Measurements from ENCODE around the gene GLTP.
A peak's percentile ranks its signal among the peaks of the same experiment; 100 is the strongest.

The GLTP gene

DNA sequence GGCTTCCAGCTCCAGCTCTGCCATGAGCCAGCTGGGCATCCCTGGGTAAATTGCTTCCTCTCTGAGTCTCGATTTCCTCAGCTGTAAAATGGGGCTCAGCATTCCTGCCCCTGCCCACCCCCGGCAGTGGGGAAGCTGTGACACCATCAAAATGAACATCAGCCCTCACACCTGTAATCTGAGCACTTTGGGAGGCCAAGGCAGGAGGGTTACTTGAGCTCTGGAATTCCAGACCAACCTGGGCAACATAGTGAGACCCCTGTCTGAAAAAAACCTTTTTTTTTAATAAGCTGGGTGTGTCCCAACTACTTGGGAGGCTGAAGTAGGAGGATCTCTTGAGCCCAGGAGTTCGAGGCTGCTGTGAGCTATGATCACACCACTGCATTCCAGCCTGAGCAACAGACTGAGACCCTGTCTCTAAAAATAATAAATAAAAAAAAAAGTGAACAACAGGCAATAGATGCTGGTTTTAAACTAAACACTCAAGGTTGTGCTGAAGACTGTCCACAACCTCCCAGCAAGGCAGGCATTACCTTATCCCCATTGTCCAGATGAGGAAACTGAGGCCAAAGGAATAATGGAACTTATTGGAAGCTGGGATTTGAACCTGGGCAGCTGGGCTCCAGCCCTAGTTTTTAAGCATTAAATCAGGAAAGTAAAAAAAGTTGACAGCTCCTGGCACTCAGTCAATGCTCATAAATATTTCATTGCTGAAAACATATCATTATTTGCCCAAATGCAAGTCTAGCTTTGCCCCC lies 51.4 kb downstream of the GLTP start:
- no peak for DNase-seq
- intact Hi-C loops (cut with DNase I) = no loop called here

DNA sequence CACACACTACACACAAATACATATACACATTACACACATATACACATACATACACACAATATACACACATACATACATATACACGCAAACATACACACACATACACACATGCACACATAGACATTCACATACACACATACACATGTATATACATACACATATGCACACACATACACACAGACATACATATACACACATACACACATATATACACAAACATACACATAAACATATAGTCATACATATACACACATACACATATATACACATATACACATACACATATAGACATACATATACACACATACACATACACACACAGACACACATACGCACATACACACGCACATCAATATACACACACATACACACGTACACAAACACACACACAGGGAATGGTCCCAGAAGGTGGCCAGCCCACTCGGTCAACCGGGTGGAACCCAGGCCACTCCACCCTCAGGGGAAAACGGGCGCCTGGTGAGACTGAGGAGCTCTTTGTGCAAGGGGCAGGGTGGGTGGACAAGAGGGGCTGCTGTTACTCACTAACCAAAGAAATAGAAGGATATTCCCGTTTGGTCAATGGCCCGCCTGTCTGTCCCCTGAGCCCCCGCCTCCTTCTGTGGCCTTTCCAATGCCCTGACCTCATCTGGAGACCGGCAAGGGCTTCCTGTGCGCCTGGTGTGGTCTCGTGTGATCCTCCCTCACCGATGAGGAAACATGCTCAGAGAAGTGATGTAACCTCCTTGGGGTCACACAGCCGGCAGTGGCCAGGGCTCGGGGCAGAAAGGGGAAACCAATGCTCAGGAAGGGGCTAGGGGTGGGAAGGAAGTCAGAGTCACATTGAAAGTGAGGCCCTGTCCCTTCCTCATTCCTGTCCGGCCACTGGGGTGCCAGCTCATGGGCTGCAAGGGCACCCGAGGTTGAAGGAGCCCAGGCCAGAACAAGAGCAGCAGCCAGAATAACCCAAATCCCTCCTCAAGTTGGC lies 52.5 kb downstream of the GLTP start:
- peak in 5 of 10 donors; percentile 10 to 87 (median 23) for DNase-seq
- intact Hi-C loops (cut with DNase I) = no loop called here

DNA sequence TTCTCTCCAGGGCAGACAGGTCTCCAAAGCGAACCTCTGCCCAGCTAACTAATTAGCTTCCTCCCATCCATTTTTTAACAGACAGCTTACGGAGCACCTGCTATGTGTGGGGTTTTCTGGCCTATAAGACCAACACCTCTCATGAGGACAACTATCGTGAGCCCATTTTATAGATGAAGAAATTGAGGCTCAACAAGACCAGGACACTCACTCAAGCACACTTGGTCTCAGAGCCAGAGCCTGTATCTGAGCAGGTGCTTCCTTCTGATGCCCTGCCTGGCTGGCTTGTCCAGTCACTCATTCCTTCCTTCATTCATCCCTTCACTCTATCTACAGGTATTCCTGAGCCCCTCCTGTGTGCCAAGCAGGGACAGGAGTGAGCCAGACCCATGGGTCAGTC lies 53.3 kb downstream of the GLTP start:
- no peak for DNase-seq
- intact Hi-C loops (cut with DNase I) = no loop called here

DNA sequence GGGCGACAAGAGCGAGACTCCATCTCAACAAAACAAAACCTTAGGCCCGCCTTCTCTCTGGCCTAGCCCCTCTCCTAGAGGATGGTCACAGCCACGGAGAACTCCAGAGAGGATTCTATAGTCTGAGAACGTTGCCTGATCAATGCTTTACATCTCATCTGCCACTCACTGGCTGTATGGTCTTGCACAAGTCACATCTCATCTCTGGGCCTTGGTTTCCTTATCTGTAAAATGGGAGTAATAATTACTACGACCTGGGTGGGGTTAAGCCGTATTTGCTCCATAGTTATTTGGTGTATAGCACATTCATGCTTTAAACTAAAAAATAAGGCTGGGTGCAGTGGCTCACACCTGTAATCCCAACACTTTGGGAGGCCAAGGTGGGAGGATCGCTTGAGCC lies 55.6 kb downstream of the GLTP start:
- no peak for DNase-seq
- intact Hi-C loops (cut with DNase I) = no loop called here

DNA sequence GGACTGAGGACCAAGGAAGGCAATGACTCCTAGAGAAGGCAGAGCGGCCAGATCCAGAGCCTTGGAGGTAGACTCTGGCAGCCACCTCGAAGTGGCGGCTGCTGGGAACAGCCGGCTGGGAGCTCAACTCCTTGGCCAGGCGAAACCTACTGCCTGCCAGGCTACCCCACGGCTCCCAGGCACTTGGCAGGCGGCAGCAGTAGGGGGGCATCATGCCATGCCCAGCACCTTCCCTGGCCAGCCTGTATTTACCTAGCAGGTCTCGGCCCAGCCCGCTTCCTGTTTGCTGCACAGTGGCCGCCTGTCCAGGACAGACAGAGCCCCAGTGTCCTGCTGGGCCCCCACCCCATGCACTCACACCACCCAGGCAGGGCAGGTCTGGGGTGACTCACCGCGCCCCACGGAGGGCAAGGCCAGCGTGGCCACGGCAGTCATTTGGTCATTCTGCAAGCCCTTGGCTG lies 57.4 kb downstream of the GLTP start:
- peak in 1 of 10 donors; percentile 73 for DNase-seq

DNA sequence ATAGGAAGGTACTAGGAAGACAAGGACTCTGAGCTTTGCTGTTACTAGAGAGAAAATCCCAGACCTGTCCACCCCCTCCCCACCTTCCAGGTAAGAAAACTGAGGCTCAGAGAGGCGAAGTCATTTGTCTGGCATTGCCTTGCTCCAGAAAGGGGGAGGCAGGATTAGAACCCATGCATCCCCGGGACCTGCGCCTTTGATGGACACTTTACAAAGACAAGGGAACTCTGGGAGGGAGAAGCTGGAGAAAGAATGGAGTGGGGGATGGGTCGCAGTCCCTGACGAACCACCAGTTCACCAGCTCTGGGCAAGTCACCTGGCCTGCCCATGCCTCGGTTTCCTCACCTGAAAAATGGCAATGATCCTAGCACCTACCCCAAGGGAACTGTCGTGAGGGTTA lies 57.9 kb downstream of the GLTP start:
- intact Hi-C loops (cut with DNase I) = no loop called here
- peak in 1 of 10 donors; percentile 48 for DNase-seq

More for the DNA sequence above, 57.4 kb downstream of the GLTP start:
- intact Hi-C loops (cut with DNase I) = no loop called here

DNA sequence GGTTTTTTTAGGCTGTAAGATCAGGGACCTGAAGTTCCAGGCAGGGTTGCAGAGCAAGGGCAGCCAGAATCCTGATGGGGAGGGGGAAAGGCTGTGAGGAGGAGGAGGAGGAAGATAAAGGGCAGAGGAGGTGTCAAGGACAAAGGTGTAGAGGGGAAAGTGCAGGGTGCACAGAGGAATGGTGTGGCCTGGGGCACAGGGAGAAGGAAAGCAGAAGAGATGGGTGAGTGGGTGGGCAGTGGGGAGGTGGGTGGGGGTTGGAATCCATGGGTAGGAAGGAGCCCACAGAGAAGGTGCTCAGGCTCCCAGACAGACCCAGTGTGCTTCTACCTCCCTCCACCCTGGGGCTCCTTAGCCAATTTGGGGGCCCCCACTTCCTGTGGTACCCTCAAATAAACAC lies 58.4 kb downstream of the GLTP start:
- peak in 1 of 10 donors; percentile 45 for DNase-seq

DNA sequence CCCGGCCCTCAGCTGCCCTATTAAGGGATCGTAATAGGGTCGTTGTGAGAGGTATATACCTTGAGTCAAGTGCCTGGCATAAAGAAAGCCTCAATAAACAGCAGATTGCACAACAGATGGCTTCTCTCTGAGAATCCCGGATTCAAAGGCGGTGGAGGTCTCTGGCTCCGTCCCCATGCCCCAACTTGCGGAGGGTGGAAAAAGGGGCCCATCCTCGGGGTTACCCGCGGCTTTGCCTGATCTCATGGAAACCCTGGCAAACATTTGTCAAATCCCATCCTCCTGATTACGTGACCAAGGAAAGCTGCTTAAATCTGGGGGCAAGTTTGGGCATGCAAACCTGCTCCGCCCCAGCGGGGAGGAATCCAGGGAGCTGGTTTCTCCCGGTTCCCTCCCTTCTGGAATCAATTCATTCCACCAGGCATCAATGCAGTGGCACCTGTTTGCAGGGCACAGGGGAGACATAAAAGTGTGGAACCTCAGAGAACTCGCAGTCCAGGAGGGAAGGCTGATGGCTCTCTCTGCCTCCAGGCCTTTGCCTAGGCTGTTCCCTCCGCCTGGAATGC lies 59.4 kb downstream of the GLTP start:
- DNase-seq = peak in 1 of 10 donors; percentile 69

More for the DNA sequence above, 58.4 kb downstream of the GLTP start:
- intact Hi-C loops (cut with DNase I) = no loop called here

DNA sequence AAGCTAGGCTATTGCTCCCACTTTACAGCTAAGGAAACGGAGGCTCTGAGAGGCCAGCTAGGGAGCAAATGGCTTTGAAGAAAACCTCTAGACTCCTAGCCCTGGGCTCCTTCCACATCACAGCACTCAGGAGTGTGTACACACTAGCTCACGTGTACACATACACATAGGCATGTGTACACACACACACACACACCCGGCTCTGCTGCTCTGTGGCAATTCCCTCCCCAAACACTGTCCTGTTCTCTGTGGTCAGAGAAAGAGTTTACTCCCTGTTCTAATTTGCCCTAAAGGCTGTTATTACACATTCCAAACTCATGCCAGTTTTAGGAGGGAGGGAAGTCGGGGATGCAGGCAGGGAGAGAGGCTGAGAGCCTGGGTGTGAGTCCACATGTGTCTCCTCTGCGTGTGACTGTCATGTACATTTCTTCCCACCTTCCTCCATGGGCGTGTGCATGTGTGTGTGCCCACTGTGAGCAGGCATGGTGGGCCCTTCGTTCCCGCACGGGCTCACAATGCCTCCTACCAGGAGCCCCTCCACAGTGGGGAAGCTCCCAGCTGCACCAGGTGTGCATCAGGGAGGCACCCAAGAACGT lies 61.3 kb downstream of the GLTP start:
- intact Hi-C loops (cut with DNase I) = no loop called here
- DNase-seq = peak in 1 of 10 donors; percentile 29

More for the DNA sequence above, 59.4 kb downstream of the GLTP start:
- intact Hi-C loops (cut with DNase I) = no loop called here

DNA sequence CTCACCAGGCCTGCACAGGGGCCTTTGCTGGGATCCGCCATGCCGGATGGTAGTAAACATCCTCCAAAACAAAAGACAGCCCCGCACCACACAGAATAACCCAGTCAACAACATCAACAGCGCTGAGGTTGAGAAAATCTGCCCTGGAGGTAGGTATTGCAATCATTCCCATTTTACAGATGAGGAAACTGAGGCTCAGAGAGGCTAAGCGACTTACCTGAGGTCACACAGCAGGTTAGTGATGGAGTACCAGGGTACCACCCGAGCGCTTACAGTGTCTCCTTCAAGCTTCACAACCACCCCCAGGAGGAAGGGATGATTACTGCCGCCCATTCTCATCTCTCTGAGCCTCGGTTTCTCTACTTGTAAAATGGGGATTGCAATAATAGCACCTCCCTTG lies 62.1 kb downstream of the GLTP start:
- DNase-seq = no peak
- intact Hi-C loops (cut with DNase I) = no loop called here

DNA sequence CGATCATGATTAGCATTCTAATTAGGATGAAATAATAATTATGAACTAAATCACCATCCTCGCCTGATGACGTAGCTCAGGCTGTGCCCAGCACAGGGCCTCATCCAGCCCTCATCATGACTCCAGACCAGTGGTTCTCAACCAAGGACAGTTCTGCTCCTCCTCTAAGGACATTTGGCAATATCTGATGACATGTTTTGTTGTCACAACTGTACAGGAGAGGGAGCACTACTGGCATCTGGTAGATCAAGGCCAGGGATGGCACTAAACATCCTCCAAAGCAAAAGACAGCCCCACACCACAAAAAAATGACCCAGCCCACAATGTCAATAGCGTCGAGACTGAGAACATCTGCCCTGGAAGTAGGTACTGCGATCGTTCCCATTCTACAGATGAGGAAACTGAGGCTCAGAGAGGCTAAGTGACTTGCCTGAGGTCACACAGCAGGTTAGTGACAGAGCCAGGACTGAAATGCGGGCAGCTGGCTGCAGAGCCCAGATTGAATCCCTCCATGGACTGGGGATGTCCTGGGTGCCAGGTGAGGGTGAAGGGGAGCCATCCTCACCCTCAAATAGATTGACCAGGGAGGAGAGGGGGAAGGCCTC lies 62.6 kb downstream of the GLTP start:
- intact Hi-C loops (cut with DNase I) = no loop called here
- DNase-seq = peak in 2 of 10 donors; percentile 19 to 27

DNA sequence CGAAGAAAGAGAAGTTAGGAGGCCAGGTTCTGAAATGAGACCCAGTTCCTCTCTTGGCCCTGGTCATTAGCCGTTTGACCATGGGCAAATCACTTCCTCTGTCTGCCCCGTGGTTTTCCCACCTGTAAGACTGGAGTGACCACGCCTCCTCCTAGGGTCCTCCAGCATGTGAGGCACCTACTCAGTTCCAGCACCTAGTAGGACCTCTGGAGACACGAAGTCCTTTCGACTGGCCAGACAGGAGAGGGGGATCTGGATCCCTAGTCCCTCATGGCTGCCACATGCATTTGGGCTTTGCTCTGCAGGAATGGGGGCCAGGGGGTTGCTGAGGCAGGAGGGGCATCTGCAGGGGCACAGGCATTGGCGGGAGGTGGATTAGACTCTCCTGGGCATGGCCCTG lies 63.5 kb downstream of the GLTP start:
- DNase-seq = peak in 1 of 10 donors; percentile 55
- intact Hi-C loops (cut with DNase I) = no loop called here

DNA sequence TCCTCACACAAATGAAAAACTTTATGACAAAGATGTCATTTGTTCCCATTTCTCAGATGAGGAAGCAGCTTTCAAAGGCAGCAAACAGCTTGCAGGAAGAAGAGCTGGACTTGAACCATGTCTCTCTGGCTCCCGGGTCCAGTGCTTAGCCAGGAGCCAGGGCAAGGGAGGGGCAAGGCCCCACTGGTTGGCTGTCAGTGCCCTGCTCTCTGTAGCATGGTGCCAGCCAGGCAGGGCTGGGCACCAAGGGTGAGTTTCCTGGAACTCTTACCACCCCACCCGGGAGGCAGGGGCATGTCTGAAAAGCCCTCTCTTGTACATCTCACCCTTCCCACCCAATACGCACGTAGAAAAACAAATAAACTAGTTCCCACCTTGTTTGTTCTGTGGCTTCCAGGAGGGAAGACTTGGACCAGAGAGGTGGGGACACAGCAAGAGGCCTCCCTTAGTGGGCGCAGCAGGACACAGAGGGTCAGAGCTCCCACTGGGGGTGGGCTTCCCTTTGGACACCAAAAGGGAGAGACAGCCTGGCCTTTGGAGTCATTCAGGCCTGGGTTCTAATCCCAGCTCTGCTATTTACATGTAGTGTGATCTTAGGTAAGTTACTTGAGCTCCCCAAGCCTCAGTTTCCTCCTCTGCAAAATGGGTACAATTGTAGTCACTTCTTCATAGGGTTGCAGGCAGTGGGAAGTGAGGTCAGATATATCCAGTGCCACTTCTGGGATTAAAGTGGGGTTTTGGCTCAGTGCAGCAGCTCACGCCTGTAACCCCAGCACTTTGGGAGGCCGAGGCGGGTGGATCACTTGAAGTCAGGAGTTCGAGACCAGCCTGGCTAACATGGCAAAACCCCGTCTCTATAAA lies 64.4 kb downstream of the GLTP start:
- intact Hi-C loops (cut with DNase I) = no loop called here
- peak in 1 of 10 donors; percentile 59 for DNase-seq

DNA sequence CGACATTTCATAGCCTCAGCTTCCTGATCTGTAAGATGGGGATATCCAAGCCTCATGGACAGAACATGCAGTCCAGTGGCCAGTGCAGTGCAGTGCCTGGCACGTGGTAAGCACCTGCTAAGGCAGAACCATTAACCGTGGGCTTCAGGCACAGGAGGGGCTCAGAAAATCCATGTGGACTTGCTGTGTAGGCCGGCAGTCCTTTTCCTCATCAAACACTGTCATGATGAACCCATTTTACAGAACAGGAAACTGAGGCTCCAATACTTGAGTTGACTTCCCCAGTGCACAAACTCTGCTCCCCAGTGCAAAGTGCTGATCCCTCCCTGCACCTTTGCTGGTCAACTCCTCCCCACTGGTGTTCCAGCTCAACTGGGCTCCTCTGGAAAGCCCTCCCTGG lies 65.1 kb downstream of the GLTP start:
- DNase-seq = no peak
- intact Hi-C loops (cut with DNase I) = no loop called here

DNA sequence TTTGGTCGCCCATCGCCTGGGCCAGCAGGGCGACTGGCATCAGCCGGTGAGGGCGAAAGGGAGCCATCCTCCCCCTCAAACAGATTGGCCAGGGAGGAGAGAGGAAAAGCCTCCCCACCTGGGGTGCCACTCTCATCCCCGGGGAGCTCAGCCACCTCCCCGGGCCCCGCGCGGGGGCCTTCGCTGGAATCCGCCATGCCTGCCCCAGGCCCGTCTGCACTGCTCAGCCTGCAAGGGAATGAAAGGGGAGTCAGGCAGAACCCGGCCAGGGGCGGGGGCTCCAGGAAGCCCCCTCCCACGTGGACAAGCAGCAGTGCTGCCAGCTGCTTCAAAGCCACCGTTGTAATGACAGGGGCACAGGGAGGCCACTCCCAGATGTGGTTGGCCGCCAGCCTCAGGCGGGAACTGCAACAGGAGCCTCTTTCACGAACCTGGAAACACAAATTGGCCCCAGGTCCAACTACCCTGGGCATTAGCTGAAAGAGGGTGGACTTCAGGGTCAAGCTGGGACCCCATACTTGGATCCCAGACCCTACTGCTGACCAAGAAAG lies 65.7 kb downstream of the GLTP start:
- peak in 1 of 10 donors; percentile 81 for DNase-seq
- intact Hi-C loops (cut with DNase I) = no loop called here

DNA sequence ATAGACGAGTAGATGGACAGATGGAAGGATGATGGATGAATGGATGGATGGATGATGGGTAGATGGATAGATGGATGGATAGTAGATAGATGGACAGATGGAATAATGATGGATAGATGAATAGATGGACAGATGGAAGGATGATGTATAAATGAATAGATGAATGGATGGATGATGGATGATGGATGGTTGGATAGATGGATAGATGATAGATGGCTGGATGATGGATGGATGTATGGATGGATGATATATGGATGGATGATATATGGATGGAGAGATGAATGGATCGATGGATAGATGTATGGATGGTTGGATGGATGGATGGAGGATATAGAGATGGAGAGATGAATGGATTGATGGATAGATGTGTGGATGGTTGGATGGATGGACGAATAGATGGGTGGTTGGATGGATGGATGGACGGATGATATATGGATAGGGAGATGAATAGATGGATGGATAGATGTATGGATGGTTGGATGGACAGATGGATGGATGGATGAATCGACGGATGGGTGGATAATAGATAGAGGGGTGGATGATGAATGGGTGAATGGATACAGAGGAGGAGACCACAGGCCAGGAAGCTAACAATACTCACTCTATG lies 66.4 kb downstream of the GLTP start:
- no peak for DNase-seq
- intact Hi-C loops (cut with DNase I) = no loop called here

DNA sequence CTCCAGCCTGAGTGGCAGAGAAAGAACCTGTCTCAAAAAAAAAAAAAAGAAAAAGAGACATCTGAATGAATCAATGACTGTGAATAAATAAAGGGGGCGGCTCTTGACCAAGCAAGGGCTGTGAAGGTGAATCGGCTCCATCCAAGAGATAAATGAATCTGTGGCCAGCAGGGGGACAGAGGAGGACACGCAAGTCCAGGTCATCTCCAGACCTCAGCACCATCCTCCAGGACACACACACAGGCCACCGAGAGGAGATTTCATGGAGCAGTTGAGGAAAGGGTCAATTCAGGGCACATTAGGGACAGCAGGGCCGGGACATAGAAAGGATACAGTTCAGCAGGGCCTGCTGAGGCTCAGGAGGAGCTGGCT lies 68.7 kb downstream of the GLTP start:
- intact Hi-C loops (cut with DNase I) = no loop called here
- DNase-seq = peak in 1 of 10 donors; percentile 50

DNA sequence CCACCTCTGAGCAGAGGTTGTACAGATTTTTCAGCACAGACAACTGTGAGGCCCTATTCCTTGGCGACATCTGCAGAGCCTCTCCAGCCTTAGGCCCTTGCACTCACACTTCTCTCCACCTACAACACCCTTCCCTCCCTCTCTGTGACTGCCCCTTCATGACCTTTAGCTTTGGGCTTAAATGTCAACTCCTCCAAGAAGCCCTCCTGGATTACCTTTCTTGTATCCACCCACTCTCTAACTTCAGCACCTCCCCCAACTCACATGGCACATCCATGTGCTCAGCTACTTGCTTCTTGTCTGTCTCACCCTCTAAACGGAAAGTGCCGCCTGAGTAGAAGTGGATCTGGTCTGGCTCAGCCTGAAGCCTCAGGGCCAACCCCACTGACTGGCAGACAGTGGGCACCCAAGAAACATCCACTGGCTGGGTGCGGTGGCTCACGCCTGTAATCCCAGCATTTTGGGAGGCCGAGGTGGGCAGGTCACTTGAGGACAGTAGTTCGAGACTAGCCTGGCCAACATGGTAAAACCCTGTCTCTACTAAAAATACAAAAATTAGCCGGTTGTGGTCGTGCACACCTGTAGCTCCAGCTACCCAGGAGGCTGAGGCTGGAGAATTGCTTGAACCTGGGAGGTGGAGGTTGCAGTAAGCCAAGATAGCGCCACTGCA lies 69.3 kb downstream of the GLTP start:
- intact Hi-C loops (cut with DNase I) = no loop called here
- peak in 2 of 10 donors; percentile 31 to 55 for DNase-seq

All from posterior cingulate gyrus (tissue), 11 donors.